RCC 7860 (cell line): Measurements from ENCODE around the gene RBM22.

ENCODE experiments used
- DNase-seq: peaks from one replicate; pipeline ENCODE4 v3.0.0-alpha.2; 2015; ENCODE audit warnings: low spot score
- FAIRE-seq: peaks from 2 replicates; lab custom pipeline; 2012; peaks lifted over from hg19 to GRCh38; lab: Jason Lieb, UNC

RBM22 gene

GRCh38 chr5:150672884-150673275 lies 28.0 kb downstream of the RBM22 start:
- DNase-seq: no peak
- FAIRE-seq: no peak

DNA sequence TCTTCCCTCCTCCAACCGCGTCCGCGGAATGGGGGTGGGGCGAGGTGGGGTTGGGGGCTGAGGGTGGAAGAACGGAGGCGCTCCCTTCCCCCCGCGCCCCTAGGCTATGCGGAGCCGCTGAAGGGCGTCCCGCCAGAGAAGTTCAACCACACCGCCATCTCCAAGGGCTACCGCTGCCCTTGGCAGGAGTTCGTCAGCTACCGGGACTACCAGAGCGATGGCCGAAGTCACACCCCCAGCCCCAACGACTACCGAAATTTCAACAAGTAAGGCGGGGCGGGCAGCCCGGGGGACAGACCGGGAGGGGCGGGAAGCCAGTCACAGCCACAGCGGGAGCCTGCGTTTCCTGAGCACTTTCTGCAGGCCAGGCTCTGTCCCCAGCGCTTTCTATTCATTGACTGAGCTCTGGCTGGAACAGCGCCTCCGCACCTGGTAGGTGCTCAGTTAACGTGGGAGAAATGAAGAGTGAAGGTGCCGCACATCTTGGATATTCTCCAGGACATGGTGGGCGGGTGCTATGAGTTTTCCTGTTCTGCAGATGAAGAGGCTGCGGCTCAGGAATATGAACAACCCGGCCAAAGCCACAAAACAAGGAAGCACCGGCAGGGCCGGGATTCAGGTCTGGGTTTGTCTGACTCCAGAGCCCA lies 28.5 kb downstream of the RBM22 start:
- DNase-seq: no peak
- no peak for FAIRE-seq

DNA sequence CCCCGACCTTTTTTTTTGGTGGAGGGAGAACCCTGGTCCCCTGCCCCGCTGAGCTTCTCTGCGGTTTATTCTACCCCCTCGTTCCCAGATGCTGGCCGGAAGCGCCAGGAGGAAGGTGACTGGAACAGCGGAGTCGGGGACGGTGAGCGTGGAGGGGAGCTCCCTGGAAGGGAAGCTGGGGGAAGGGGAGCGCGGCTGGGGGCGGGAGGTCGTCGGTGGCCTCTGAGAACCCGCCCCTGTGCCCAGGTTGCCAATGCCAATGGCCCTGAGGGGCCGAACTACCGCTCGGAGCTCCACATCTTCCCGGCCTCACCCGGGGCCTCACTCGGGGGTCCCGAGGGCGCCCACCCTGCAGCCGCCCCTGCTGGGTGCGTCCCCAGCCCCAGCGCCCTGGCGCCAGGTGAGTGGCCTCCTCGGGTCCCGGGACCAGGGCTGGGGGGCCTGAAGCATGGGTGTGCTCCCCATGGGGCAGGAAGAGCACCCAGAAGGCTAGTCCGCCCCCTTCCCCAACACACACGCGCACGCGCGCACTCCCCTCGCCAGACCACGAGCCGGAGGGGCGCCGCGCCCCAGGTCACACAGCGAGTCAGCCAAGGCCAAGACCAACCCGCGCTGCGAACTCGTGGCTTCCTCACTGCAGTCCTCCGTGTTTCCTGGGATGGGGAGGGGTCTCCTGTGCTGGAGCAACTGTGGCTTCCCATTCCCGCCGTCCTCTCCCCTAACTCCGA lies 29.2 kb downstream of the RBM22 start:
- FAIRE-seq: no peak

DNA sequence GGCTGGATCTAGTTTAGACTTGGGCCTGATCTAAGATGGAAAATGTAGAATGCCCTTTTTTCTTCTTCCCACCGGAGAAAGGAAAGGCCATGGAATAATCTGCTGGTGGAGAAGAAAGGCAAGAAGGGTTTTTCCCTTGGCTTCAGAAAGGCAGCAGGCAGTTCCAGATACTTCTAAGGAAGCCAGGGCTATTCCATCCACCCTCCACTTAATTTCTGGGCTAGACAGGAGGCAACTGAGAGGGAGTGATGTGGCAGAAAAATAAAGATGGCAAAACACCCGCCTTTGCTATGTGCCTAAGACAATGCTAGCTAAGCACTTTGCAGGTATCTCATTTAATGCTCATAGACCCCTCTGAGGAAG lies 29.9 kb downstream of the RBM22 start:
- DNase-seq (no peak), FAIRE-seq (no peak)

More for the DNA sequence above, 29.2 kb downstream of the RBM22 start:
- DNase-seq: no peak

GRCh38 chr5:150670275-150670947 lies 30.5 kb downstream of the RBM22 start:
- no peak for FAIRE-seq
- DNase-seq: no peak

GRCh38 chr5:150665044-150665443 lies 35.8 kb downstream of the RBM22 start:
- FAIRE-seq (no peak), DNase-seq (no peak)

DNA sequence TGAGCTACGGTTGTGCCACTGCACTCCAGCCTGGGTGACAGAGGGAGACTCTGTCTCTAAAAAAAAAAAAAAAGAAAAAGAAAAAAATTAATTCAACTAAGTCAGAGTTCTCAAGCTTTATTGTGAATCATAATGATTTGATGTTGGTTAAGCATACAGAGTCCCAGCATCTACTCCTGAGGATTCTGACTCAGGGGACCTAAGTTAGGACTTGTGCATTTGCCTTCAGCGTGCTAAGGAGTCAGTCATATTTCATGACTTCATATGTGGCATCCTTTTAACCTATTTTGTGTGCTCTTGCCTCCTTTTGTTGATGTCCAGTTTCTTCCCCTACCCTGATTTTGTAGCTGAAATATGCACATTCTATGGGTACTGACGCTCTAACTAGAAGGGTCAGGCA lies 36.9 kb downstream of the RBM22 start:
- no peak for FAIRE-seq
- DNase-seq: no peak

- FAIRE-seq: no peak
- no peak for DNase-seq
Observed at GRCh38 chr5:150662731-150663516, 37.9 kb downstream of the RBM22 start.

DNA sequence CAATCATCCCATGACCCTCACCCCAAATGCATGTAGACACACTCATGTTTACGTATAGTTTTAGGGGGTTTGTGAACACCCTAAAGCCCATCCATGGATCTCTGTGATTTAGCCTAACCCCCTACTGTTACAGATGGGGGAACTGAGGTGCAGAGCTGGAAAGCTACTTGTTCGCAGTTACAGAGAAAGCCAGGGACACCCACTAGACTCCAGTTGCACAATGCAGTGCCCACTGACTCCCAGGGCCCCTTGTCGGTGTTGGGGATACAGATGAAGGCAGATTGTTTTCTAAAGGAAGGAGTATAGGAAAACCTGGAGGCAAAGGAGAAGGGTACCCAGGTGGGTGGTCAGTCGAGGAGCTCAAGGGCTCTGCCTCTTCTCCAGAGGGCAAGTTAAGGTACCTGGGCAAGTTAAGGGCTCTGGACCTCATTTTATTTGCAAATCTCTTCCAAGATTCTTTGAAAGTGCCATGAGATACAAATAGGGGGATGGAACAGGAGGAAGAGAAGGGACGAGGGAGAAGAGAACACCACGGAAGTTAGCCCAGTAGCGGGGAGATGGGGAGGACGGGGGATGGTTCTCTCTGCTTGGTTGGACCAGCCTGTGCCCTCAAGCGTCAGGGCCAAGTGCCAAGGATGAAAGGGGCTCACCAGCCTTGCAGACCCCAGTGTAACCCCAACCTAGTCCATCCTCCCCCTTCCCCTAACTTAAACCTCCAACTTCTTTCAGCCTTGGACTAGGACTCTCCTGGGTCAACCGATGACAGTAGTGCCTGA lies 38.9 kb downstream of the RBM22 start:
- FAIRE-seq (no peak), DNase-seq (no peak)

GRCh38 chr5:150661086-150661485 lies 39.8 kb downstream of the RBM22 start, which contains the start of gene MYOZ3:
Gene MYOZ3, plus strand, starts transcription at chr5:150661251. Its CDS starts 1,691 bp downstream, at chr5:150662942.
- no peak for FAIRE-seq
- DNase-seq: no peak

GRCh38 chr5:150660108-150660831 lies 40.6 kb downstream of the RBM22 start:
- FAIRE-seq: no peak
- DNase-seq: no peak

GRCh38 chr5:150659360-150660107 lies 41.3 kb downstream of the RBM22 start:
- FAIRE-seq: no peak
- no peak for DNase-seq

DNA sequence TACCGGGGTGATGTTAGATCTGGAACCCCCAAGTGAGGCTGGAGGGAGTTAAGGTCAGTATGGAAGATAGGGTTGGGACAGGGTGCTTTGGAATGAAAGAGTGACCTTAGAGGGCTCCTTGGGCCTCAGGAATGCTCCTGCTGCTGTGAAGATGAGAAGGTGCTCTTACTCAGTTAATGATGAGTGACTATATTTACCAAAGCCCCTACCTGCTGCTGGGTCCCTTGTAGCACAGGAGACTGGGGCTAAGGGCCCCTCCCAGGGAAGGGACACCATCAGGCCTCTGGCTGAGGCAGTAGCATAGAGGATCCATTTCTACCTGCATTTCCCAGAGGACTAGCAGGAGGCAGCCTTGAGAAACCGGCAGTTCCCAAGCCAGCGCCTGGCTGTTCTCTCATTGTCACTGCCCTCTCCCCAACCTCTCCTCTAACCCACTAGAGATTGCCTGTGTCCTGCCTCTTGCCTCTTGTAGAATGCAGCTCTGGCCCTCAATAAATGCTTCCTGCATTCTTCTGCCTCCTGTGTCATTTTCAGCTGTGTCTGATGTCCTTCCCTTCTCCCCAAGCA lies 42.1 kb downstream of the RBM22 start:
- DNase-seq (no peak), FAIRE-seq (no peak)

- DNase-seq: no peak
- FAIRE-seq: no peak
Observed at GRCh38 chr5:150658121-150658520, 42.7 kb downstream of the RBM22 start.

- FAIRE-seq: no peak
- no peak for DNase-seq
Observed at GRCh38 chr5:150656191-150657132, 44.4 kb downstream of the RBM22 start.

DNA sequence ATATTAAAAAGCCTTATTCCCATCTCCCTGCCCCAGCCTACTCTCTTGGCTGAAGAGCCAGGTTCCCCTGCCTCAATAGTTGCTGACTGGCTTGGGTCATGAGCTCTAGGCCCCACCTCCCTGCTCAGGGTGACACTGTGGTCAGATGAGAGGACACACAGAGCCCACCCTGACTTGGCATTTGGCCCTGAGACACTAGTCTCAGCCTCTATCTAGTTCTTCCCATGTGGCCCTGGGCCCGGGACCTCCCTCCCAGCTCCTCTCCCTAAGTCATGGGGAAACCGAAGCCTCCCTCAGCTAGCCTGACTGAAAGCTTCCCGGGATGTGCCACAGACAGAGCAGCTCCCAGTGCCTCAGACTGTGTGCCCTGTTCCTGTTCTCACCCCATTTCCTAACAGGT lies 45.6 kb downstream of the RBM22 start:
- FAIRE-seq: no peak
- no peak for DNase-seq

- DNase-seq (no peak), FAIRE-seq (no peak)
Observed at GRCh38 chr5:150653762-150654556, 46.9 kb downstream of the RBM22 start.
